HG02798 (cell line): Measurements from ENCODE around the gene DSC1.
"Not testable (repeated sequence)": the region's sequence is repeated elsewhere in the genome, so short reads cannot be mapped to it uniquely, and the experiment has no call there.

Source experiments
- ATAC-seq: cut with Tn5 transposase; IDR thresholded peaks from one replicate; pipeline ENCODE4 v1.9.1; 2021; ENCODE audit warnings: mild to moderate bottlenecking; ENCODE audit not compliant: unreplicated experiment, poor library complexity

Gene DSC1

DNA sequence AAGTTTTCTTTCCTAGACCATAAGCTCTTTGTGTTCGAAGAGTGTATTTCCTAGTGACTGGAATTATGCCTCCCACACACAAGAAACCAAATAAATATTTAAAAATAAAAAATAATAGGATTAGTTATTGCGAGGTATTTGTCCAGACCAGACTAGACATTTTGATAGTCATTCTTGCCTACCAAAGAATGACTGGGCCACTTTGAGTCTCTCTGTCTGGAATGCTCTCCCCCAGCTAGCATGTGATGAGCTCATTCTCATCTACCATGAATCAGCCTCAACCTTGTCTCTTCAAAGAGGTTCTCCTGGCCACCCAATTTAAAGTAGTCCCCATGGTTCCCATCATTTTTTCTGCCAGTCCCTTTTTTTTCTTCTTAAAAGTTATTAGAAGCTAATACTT is 13.9 kb upstream of the DSC1 start:
- ATAC-seq: no peak

DNA sequence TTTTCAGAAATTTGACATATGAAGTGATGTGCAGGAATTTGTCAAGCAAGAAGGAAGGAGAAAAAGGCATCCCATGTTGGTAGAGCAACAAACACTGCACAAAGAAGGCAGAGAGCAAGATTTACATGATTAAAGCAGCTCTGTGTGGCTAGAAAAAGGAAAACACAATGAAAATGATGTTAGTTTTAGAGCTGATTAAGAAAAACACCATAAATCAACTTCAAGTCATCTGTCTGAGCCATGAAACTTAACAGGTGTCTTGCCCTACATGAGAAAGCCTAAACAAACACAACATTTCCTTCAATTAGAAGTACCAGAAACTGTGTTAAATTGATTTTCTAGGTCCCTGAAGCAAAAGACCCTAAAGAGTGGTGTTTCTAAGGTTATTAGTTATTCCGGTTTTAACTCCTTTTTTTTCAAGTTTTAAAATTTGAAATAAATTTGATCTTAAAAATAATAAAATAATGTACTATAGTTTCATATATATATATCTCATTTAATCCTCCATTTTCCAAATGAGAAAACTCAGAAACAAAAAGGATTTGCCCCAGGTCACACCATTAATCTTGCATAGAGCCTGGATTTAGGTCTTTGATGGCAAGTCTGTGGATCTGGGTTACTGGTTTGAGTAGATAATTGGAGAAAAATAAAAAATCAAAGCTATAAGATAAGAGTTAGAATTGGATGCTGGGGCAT is 8.6 kb upstream of the DSC1 start:
- no peak for ATAC-seq

DNA sequence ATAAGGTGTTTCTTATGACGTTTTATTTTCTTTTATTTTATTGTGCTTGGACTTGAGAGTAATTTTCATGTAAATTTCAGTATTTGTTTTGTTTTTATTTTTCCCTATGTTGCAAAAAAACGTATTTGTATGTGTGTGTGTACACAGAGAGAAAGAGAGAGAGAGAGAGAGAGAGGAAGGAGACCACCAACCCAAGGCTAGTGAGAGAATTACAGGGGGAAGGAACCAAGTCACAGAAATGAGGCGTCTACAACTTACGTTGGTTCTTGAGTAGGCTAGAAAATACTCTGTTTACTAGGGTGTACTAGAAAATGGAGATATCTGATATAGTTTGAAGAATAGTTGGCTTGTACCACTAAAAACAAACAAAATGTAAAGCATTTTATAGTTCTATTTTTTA is 7.7 kb upstream of the DSC1 start:
- no peak for ATAC-seq

DNA sequence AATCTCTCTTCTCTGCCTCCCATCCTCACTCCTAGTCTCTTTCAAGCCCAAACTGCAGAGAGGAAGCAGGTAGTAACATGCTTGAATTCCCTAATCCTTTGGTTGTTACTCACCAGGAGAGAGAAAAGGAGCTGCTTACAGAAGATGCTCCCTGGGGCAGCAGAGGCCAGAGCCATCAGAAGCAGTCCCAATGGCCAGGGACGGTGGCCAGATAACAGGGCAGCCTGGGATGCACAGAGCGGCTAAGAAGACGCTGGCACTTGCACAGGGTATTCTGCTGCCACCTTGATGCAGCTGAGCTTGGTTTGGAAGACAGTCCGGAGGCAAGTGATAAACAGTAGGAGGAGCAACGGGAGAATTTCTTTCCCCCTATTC is 250 bp downstream of the DSC1 start:
- ATAC-seq: no peak

DNA sequence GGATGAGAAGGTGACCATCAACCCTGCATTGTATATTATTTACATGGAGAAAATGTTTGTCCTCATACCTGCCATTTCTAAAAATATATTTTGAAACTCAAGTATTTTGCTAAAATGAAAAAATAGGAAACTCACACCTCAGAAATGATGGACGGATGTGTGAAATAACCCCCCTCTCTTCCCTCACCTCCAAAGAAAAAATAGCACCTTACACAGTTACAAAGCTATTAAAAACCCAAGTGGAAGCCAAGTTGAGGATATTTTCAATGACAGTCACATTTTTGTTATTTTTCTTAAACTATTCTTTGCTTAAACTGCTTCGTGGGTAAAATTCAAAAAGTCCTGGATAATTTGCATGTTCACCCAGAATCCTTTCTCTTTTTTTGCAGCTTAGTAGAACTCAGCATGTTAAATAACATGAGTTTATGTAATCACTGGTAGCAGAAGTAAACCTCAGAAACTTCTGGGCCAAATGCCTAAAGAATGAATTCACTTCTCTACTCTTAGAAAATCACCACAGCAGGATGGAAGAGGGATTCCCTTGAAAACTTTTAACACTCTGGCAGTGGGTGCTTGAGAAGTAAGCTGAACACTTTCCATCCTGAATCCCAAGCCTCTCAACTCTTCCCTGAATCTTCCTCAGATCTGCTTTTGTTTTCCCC is 768 bp downstream of the DSC1 start:
- ATAC-seq: no peak

DNA sequence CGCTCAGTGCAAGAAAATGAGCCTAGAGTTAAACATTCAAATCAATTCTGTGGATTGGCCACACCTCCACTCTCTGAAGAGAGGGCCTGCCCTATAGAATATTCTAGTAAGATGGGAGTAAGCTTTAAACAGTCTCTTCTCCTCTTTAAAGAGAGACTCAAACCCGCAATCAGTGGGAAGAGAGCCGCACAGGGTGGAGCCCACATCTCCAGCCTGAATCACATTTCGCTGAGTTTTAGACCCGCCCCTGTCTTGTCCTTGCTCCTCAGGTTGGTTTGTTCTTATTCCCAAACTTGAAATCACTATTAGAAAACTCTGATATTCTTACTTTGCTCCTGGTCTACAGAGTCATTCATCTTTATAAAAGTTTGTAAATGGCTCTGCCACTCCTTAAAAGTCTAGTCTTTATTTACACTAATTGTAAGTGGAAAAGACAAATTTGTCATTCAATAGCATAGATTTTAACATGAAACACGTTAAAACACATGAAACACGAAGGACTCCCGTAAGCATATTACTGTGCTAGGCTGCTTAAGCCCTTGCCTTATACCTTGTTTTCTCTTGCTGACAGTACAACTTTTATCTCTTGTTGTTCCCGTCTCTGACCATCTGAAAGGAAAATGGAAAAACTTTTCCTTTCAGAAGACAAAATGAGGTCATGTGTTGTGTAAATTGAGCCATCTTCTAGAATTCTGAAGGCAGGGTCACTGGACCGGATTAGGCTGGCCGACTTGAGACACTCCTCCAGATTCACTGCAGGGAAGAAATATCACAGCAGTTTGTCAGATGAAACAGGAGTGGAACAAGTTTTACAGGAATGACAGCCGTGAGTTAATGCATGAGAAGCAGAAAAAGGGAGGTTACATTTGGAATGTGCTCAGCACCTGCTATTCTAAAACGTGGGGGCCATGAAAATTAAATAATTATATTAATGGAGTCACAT is 5.6 kb downstream of the DSC1 start:
- no peak for ATAC-seq

DNA sequence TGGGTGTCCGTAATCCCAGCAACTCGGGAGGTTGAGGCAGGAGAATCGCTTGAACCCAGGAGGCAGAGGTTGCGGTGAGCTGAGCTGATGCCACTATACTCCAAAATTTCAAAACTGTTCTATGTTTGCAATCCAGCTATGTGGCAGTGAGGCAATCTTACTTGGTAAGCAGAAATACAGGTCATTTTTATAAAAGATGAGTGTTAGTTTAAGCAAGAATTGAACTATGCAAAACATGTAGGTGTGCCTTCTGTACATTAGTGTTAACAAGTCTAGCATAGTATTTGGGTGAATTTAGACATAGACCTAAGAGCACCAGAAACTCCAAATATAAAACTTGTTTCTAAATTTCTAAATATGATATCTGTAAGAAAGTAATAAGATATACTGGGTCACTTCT is 7.2 kb downstream of the DSC1 start:
- no peak for ATAC-seq

DNA sequence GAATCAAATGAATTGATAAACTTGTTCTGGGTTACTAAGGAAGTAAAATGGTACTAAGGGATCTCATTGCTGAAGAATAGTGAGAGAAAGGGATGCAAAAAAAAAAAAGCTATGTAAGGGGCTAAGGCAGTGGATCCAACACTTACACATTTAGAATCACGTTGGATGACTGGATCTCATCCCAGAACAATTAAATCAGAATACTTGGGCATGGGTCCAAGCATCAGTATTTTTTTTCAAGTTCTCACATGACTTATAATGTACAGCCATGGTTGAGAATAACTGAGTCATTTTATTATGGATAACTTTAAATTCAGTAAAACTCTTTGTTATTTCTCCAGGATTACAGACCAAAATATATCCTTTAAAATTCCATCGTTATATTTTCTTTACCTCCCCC is 8.5 kb downstream of the DSC1 start:
- no peak for ATAC-seq

DNA sequence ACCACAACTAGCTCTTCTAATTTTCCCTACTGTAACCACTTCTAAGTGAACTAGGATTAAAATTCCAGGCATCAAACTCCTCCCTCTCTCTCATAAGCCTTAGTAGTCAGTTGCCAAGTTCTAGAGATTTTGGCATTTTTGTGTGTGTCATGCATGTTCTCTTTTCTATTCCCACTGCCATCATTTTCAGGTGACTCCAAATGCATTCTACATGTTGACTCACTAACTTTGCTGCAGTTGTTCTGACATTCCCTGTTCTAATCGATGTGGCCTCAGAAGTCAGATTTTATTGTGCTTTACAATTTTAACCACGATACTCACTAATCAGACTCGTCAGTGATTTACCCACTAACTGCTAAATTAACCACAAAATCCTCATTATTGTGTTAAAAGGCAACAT is 13.3 kb downstream of the DSC1 start:
- no peak for ATAC-seq

DNA sequence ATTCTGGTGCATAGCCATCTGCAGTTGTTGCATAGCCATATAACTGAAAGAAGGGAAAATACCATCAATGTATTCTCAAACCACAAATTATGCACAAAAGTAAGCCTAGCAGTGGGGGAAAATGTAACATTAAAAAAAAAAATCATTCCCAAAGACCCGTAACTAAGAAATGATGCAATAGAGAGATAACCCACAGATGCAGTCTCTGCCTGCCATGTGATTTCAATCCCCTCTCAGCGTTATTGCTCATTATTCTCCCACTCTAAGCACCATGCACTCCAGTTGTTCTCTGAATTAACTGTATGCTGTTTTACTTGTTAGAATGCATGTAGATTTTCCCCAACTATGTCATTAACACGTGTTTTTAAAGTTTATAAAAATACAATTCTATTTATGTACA is 14.1 kb downstream of the DSC1 start:
- no peak for ATAC-seq

DNA sequence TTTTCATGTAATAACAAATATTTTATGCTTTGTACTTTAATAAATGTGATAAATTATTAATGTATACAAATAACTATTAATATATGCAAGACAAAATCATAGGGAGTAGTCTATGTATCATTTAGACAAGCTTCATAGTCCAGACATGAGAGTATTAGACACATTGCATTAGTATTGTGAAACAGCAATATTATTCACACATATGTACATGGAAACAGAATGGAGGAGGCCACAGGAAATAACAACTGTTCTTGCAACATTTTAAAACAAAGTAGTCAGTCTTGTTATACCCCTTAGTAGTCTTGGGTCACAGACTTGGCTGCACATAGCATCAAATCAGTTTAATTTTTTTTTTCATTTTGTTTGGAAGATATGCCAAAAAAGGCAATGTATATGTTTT is 15.8 kb downstream of the DSC1 start:
- no peak for ATAC-seq

DNA sequence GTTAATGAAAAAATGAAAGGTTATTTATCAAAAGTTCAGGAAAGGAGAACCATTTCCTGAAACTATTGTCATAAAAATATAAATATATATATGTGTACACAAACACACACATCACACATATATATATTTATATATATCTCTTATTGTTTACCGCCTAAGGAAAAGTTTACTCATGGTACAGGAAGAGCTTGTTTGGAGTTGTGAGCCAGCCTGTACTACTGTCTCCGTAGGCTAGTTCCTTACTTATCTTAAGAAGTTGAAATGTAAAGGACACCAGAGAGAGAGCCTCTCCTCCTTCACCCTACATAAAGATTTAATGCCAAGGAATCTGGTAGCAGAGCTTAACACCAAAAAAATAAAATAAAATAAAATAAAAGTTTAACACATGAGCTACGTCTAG is 19.6 kb downstream of the DSC1 start:
- no peak for ATAC-seq

DNA sequence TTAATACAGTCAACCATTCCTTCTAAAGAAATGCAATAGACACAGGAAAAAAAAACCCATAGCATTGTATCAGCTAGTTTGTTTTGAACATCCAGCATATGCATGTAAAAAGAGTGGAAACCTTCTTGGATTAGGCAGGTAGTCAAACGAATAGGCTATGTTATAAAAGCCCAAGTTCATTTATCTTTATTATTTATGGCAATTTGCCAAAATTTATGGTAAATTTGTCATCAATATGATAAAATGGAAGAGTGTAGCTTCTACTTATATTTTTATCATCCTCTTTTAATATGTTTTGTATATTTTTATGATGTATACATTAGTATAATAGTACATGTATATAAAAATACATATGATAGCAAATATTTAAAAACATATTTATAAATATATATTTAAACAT is 23.9 kb downstream of the DSC1 start:
- ATAC-seq: no peak

DNA sequence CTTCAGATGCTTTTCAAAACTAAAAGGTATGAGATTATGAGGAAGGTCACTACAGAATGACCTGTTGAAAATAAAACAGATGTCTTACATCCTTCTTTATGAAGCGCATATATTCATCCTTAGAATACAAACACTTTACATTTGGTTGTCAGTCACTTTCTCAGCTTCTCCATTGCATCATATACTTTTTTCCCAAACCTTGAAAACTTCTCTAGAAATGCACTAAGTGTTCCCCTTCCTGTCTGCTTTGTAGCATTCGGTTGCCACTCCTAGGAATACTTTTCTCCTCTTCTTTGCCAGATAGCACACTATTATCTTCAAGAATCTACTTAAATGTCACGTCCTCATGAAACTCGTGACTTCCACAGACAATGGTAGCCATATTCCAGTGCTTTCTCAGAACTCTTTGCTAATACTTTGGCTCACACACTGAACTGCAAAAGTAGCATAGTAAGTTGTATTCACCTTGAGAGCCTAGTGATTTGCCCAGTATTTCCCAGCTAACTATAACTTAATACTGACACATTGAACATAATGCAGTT is 27.6 kb downstream of the DSC1 start:
- ATAC-seq: no peak

DNA sequence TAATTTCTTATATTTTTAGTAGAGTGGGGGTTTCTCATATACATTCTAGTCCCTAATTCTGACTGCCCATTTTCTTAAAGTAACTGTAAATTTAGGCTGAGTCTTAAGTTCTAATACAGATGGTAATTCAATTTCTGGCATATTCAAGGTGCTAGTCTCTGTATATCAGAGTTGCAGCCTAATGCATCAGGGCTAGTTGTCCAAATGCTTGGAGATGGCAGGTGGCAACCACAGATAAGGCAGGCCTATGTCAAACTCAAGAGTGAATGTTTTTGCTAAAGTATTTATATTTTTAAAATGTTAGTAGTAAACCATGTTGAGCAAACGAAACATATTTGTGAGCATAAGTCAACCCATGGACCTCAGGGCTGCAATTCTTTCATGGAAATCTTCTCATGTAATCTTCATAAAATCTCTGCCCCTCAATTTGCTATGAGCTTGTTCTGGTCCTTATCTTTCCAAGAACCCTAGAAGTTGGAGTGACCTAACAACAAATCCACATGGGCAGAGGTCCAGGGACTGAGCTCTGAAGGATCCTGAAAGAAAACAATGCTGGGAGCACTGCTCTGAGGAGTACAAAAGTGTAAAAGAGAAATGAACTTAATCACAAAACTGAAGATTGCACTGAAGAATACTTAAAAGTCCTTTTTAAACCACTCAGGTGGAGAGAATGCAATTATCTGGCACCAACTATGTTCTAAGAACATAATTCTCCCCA is 33.1 kb downstream of the DSC1 start:
- no peak for ATAC-seq

DNA sequence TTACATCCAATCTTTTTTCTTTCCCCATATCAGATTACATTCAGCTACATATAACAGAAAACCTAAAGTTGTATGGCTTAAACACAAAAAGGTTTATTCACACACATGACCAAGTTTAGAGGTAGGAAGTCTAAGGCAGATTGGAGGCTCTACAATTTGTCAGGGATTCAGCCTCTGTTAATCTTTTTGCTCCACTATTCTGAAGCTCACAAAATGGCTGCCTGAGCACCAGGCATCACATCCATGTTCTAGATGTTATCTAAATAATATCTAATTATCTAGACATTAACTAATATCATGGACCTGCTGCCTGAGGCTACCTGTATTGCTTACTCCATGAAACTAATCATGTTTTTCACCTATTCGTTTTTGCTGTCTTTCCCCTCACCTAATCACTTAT is 36.8 kb downstream of the DSC1 start:
- no peak for ATAC-seq

DNA sequence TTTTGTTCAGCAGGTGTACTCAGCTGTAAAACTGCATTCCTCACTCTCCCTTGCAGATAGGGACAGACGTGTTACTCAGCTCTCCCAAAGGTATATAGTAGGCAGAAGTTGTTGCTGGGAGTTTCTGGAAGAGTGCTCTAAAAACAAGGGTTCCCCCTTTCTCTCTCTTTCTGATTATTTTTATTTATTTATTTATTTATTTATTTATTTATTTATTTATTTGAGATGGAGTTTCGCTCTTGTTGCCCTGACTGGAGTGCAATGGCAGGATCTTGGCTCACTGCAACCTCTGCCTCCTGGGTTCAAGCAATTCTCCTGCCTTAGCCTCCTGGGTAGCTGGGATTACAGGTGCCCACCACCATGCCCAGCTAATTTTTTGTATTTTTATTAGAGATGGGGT is 39.5 kb downstream of the DSC1 start:
- ATAC-seq: not testable (repeated sequence)

DNA sequence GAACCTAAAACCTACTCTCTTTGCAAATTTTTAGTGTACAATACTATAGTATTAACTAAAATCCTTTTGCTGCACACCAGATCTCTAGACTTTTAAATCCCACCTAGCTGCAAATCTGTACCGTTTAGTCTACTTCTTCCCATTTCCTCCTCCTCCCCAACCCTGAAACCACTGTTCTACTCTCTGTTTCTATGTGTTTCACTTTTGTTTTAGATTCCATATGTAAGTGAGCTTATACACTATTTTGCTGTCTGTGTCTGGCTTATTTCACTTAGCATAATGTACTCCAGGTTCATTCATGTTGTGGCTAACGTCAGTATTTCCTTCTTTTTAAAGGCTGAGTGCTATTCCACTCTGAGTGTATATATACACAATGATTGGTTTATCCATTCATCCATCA is 42.1 kb downstream of the DSC1 start:
- no peak for ATAC-seq

DNA sequence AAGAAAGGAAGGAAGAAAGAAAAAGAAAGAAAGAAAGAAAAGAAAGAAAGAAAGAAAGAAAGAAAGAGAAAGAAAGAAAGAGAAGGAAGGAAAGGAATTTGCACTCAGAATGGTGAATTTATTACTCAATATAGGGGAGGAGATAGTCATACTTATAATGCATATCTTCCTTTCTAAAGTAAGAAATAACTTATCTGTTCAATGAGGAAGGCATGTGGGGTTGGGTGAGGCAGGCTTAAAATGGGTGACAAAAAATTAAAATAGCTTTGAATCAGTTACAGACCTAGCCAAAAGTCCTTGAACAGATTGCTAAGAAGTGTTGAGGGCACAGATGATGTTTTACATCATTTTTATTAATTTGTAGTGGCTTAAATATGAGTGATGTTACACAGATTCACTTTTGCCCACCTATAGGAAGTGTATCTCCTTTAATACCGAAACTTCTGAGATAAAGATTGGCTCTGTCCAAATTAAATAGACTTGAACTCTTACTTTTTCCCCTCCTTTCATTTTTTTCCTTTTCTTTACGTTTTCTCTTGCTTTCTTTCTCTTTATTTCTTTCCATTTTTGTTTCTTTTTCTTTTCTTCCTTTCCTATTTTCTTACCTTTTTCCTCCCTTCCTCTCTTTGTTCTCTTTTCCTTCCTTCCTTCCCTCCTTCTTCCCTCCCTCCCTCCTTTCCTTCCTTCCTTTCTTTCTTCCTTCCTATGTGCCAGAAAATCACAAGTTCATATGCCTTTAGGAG is 45.6 kb downstream of the DSC1 start:
- no peak for ATAC-seq

DNA sequence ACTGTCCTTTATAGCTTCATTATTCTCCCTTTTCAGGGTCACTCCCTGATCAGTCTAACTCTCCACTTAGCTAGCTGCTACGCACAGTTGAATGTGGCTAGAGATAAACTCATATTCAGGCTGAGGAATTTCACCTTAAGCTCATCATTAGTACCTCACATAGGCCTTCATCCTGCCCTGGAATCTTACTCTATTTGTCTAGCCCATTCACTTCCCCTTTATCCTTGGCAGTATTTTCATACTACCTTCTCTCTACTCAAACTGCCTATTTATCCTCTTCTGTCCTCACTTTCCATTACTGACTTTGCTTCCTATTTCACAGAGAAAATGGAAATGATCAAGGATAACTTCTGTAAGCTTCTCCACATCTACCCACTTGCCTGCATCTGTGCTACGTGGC is 49.9 kb downstream of the DSC1 start:
- no peak for ATAC-seq
